Activated CD8-positive, alpha-beta memory T cell treated with anti-CD3 and anti-CD28 coated beads for 24 hours (primary cell): ENCODE measurements around the gene METAP1D.

Experiments
- DNase-seq: peaks from one replicate; pipeline ENCODE4 v3.0.0-alpha.2; 2020

METAP1D gene

DNA sequence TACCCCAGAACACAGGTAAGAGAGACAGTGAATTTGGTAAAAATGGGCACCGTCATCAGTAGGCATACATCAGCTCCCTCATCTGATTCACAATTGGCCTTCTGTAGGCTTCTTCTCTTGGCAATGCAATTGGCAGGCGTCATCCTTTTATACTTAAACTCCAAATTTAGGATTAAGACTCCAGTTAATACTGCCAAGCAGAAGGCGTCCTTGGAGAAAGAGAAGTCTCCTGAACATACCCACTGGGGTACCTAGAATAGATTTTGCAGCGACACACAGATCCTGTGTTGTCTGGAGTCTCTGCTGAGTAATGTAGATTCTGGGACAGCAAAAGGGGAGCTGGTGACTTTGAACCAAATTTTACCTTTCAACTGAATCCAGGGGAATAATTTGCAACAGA, 592 bp upstream of the METAP1D start:
- DNase-seq: no peak

DNA sequence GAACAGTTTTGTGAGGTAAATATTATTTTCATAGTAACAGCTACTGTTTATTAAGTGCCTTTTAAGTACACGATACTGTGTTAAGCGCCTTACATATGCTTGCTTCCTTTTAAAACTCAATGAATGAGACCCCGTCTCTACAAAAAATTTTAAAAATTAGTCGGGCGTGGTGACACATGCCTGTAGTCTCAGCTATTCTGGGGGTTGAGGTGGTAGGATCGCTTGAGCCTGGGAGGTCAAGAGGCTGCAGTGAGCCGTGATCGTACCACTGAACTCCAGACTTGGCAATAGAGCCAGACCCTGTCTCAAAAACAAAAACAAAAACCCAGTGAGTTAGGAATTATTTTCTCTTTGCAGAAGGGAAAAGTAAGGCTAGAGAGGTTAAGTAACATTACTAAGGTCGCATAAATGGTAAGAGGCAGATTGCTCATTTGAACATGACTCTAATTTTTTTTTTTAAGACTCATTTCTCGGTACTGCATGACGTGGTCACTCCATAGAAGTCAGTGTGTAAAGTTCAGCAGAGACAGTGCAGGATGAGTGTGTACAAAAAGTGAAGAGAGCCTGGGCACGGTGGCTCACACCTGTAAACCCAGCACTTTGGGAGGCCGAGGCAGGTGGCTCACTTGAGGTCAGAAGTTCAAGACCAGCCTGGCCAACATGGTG, 1.1 kb downstream of the METAP1D start:
- DNase-seq: peak; percentile 60

DNA sequence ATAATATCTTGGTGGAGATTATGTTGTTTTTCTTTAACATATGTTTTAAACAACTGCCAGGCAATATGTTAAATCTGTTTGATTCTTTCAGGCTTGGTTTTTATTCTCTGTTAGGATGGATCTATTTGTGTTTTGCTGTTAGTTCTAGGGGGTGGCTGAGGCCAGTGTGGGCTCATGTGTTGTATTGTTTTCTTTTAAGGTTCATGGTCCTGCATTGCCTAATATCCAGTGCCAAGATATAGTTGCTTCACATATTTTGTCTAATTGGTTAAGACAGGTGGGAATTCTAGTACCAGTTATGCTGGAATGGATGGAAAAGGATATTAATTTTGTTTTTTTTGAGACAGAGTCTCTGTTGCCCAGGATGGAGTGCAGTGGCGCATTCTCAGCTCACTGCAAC, 7.6 kb downstream of the METAP1D start:
- no peak for DNase-seq

DNA sequence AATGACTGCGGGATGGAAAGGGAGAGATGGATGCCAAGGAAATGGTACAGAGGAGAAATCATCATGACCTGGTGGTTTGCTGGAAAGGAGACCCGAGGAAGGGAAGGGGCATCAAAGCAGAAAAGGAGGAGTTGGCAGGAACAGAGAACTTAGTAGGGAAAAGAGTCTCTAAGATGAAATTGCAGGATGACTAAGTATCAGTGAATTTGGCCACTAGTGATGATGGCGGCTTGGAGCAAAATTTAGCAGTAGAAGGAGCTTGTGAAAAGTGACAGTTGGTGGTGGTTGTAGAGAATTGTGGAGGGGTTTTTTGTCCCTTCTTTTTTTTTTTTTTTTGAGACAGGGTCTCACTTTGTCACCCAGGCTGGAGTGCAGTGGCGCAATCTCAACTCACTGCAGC, 10.1 kb downstream of the METAP1D start:
- no peak for DNase-seq

DNA sequence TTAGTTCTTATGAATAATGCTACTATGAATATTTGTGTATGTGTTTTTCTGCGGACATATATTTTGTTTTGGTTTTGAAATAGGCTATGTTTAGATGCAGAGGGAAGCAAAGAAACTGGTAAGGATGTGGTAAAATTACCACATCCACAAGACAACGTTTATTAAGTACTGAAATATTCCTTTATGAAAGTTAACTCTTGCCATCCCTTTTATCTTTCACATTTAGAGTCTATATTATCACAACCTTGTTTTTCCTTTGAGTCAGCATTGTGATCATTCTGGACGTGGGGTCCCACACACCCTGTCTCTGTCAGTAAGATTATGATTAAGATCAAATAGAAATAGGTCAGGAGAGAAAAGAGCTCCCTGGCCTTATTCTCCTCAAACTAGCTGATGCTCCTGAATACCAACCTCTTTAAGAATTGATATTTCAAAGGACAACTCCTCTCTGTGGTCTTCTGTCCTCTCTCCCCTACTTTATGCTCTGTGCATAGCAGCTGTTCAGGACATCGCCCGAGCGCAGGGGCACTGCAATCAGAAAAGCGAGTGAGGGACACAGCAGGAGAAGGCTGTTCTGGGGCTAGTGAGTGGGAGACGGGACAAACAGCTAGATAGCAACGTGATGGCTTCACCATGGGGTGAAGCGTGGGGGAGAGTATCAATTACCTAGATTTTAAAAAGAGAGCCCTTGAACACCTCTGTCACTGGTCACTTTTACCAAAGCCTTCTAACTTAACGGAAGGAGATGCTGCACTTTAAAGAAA, 12.2 kb downstream of the METAP1D start:
- DNase-seq: no peak

DNA sequence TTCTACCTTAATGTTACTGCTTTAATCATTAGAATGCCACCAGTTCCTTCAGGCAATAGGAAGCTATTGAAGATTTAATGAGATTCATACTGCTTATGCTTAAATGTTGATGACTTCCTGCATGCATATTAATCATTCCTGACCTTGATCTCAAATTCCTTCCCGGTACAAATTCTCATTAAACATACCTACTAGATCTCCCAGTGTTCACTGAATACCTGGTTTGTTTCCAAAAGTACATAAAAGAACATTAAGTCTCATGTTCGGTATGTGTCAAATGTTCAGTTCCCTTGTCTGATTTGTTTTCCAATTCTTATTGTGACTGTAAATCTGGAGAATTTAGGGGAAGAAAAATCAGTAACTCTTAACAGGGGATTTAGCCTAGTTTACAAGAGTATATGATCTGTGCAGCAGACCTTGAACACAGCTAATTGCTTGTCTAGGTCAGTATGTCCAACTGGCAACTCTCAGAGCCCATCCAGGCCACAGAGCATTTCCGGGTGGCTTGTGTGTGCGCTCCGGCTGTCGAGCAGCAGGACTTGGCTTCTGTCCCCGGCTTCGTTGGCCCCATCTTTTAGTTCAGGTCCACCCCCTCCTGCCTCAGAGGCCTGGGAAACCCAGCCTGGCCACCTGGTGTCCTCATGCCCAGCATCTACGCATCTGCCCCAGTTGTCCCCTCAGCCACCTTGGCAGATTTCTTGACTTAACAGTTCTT, 13.1 kb downstream of the METAP1D start:
- DNase-seq: no peak

DNA sequence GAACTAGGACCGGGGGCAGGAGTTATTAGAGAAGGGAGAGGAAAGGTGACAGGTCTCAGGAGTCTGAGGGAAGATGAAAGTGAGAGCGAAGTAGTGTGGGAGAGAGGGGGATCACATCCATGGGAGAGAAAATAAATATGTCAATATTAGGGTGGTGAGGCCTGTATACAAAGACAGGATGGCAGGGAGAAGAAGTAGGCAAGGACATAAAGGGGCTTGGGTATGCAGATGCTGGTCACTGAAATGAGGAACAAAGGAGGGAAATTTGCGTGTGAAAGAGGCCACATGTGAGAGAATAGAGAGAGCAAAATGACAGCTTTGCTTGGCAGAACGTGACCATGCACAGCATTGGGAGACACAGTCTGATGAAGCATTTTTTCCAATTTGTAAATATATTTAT, 13.6 kb downstream of the METAP1D start:
- no peak for DNase-seq

DNA sequence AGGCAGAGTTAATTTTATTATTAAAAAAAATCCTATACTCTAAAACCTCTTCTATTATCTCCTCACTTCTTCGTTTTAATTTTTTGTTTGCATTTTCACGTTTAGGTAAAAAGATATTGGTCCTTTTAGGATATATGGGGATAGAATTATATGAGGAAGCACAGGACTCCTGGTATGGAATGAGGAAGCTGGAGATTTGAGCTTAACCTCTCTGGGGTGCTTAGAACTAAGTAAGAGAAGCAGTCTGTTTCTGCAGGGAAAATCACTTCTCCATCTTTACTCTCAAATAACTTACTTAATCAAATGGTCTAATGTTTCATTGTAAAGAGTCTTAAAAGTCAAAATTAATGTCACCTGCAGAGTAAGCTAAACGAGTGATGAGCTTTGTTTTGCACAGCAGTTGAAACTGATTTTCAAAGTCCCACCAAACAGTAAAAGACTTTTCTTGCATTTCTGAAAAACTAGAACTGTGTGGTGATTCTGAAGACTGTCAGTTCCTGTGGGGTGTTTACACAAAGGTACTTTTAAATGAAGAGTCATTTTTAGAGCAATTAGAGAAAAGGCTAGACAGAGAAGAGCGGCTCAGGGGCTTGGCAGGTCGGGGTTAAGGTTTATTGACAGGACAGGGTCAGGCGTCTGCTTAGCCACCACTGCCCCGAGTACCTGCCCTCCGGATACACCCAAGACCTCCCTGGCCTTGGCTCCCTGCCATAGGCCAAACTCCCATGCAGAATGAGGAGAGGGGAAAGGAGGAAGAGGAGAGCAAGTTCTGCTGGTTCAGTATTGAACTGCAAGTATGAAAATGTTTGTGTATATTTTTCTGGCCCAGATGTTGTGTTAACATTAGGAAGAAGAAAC, 21.6 kb downstream of the METAP1D start:
- no peak for DNase-seq

DNA sequence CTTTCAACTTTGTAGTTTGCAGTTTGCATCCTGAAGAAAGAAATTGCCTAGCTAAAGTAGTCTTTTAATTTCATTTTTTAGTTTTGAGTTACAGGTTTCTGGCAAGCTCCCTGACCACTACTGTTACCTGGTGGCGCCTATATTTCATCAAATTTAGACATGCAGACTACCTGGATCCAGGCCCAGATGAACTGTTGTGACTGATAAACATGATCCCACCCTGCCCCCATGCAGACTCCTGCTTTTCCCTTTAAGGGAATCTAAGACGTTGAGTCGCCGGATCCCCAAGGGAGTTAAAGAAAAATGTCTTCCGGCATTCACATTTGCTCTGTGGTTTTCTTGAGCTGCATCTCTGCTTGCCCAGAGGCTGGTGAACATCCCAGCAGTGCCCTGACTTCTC, 22.2 kb downstream of the METAP1D start:
- no peak for DNase-seq

DNA sequence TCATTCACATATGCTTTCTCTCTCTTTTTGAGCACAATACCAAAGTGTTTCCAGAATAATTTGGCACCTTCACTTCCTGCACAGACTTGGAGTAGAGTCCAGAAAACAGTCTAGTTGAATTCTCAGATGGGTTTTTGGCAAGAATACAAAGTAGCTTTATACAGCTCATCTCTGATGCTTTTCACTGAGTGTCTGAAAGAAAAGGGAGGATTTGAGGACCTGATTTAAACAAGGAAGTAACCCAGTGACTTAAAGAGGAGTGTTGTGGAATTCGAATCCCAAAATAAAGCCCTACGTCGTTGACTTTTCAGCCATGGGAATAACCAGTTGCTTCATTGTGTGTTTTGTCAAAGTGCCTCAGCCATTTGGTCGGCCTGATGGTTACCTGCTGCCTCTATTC, 31.8 kb downstream of the METAP1D start:
- no peak for DNase-seq

DNA sequence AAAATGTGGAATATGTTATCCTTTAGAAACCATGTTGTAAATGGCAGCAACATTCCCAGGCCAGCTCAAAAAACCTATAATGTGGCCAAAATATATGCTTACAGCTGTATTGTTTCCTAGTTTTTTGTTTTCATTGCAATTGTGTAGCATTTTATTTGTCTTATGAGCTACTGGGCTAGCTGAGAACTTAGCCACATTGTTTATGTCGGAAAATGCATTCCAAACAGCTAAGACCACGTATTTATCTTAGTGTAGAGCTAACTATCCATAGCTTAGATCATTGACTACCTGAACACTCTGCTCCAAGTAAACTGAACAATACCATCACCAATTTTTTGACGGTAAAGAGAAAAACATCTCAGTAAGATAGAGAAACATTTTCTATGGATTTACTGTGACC, 38.4 kb downstream of the METAP1D start:
- no peak for DNase-seq

DNA sequence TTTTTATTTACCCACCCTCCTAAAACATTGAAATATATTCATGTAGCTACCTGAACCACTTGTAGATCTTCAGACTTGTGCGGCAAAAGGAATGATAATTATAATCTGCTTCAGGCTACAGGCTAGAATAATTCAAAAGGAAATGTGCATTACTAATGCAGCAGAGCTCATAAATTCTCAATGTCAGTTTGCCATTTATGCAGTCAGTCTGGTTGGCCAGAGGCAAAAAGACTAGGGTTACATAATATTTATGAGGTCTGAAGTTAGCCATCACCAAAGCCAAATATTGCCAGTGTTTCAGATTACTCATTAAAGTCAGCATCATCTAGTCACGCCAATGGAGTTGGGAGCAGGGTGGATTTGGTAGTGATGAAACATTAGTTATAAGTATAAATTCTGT, 38.9 kb downstream of the METAP1D start:
- no peak for DNase-seq

DNA sequence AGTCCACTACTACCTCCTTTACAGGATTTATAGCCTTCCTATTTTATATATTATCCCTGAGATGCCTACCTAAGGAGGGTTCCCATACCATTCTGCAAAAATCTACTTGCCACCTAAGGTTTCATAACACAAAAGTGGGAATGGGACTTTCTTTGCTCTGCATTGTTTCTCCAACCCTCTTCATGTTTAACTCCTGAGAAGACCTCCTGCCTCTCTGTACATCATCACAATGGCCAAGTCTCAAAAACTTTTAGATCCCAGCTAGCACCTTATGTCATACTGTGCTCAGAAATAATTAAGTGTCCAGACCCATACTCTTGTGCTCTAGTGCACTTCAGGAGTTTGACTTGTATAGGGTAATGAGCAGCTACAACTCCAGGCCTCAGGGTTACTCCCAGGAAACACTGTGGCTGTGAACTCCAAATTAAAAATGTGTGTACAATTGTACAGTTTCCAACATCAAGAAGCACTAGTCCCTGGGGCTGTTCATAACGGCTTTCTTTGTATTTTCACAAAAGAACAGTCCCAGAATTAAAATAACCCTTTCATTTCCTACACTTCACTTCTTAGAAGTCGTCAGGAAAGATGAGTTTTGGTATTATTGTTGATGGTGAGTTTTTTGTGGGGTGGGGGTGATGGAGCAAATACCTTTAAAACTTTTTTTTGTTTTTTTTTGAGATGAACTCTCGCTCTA, 39.4 kb downstream of the METAP1D start:
- no peak for DNase-seq

DNA sequence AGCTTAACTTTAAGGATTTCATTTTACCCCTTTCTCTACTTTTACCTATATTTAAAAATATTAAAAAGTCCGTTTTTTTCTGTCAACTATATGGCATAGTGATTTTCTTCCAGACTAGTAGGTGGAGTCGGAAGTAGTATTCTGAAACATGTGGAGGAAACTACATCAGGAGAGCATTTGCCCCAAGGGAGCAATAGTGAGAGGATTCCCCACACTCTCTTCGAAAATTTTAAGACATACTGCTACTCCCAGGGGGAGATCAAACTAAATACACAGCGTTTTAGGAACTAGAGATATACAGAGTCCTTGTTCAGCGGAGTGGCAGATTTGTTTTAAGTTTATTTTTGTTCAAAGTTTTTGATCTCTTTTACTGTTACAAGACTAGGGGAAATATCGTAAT, 40.6 kb downstream of the METAP1D start:
- no peak for DNase-seq

DNA sequence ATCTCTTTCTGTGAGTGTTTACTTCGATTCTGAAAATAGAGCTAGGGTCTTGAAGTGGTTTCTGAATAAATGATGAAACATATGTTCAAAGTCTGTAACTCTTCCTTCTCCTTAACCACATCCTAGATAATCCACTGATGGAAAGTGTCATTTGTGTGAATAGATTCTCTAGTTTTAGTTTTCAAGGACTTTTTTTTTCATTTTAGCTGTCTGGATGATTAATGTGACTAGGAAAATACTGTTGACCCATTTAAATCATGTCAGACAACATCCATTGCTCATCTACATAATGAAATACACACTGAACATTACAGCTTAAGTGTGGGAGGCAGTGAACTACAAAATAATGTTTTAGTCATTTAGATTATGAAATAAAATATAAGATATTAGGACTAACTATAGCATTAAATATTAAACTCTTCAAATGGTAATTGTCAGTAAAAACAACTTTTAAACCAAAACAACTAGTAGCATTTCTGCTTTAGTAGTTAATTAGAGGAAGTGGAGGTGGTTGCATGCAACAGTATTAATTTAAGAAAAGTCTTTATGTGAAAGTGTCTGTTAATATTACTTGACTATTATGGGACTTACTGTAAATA, 46.4 kb downstream of the METAP1D start:
- no peak for DNase-seq

DNA sequence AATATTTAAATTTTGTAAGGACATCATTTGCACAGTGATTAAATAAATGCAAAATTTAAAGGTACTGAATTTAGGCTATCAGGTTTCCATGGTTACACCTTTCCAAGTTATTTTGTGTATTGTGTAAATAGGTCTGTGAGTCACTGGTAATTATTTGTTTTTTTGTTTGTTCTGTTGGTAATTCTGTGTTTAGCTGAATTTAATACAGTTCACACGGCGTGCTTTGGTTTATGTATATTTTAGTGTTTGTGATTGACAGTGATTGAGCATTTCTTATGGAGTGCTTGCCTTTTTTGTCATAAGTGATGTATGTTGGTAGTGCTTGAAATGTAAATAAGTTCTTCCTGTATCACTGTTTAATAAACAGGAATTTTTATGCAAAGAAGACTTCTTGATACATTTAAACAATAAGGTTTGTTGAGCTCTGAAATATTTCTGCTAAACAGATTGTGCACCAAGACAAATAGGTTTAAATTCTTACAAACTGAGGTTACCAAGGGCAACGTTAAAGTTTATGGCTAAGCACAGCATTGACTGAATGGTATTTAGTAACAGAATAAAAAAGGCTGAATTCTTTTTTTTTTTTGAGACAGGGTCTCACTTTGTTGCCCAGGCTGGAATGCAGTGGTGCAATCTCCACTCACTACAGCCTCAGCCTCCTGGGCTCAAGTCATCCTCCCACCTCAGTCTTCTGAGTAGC, 47.3 kb downstream of the METAP1D start:
- DNase-seq: no peak

DNA sequence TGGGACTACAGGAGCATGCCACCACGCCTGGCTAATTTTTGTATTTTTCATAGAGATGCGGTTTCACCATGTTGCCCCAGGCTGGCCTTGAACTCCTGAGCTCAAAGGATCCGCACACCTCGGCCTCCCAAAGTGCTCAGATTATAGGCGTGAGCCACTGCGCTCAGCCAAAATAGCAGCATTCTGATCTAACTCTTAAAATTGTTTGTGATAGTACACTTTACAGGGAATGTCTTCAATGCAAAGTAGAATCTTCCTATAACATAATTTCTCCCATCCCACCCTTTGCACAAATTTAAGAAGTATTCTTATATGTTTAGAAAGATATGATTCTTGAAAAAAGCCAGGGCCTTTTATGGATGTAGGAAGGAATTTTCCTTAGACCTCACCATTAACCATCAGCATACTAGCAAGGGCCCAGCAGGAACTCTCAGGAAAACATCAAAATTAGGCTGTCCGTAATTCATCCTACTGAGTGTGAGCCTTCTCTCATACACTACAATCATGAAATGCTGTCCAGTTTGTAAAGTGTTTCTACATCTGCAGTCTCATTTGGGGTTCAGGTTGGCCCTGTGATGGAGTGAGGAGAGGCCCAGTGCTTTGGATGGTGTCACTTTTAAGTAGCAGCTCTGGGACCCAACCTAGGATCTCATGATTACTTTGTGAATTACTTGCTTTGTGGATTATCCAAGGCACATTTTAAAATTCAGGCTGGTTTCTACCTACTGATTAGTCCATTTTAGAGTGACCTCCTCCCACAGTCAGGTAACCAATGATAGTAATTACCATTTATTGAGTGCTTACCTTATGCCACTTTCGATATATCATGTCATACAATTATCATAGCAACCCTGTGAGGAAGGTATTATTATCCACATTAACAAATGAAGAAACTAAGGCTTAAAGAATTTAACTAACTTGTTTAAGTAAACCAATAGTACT, 48.1 kb downstream of the METAP1D start:
- no peak for DNase-seq

DNA sequence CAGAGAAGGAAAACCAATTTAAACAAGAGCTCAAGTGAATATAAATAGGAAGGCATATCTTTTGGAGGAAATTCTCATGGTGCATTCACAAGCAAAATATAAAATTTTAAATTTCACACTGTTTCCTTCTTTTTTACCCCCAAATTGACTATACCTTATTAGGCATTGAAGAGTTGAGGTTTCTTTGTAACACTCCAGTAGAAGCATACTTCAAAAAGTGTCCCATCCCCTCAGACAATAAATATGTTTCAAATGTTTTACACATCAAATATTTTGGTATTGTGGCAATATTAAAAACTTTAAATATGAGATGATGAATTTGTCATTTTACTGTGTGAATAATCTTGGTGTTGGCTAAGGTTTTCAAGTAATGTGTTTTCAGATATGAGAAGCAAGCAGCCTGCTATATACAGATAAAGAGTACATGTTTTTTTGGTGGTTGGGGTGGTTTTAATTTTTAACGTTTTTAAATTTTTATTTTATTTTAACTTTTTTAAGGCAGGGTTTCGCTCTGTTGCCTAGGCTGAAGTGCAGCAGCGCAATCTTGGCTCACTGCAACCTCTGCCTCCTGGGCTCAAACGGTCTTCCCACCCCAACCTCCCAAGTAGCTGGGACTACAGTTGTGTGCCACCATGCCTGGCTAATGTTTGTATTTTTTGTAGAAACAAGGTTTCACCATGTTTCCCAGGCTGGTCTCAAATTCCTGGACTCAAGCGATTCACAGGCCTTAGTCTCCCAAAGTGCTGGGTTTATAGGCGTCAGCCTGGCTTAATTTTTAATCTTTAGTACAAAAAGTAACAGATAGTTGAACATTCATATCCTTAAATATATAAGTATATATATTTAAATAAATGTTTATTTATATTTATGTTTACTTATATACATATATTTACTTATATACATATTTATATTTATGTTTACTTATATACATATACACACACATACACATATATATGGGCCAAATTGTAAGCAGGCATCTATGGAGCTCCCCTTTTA, 49.1 kb downstream of the METAP1D start:
- no peak for DNase-seq

DNA sequence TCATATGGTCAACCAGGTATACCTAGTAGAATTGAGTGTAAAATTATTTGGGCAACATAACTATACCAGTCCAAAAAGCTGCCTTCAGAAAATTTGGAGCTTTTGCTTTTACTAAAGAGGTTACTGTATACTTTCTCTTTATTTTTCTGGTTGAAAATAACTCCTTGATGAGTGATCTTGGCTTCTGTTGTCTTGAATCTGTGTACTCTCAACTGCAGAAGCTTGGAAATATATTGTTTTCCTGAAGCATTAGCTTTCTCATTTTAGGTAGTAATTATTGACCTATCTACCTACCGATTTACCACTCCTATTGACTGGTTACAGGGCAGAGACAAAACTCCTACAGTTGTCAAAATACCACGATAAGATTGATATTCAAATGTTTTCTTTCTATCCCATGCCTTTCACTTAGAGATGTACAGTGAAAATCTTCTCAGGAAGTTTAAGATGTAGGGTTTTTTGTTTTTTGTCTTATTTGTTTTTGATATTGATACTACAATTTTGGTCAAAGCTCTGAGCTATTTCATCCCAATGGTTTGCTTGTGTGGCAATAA, 49.9 kb downstream of the METAP1D start:
- no peak for DNase-seq
